Colonic mucosa (tissue), 4 donors: ENCODE measurements around the gene ANKRD33B. TPM values are rescaled to one million over a fixed set of nuclear protein-coding genes. Genes with fewer than 3 reads are reported as not detected.

Source experiments
- DNase-seq: peaks from one replicate; pipeline ENCODE4 v3.0.0-alpha.2; 2020
- H3K27ac ChIP-seq: fragments of 200-600 bp; one replicate; pipeline ENCODE4 v1.8.0; 2021
- H3K27me3 ChIP-seq: fragments of 200-600 bp; one replicate; pipeline ENCODE4 v1.8.0; 2021
- H3K36me3 ChIP-seq: fragments of 200-600 bp; one replicate; pipeline ENCODE4 v1.8.0; 2021
- H3K4me1 ChIP-seq: fragments of 200-600 bp; one replicate; pipeline ENCODE4 v1.8.0; 2021; ENCODE audit warnings: mild to moderate bottlenecking
- H3K4me3 ChIP-seq: fragments of 200-600 bp; one replicate; pipeline ENCODE4 v1.8.0; 2021
- H3K9ac ChIP-seq, 2 donors: one replicate each; pipeline ENCODE4 v1.7.0; 2013; ENCODE audit warnings: control low read depth in 2 of 2, low read depth in 2 of 2, low read length in 2 of 2
- H3K9me3 ChIP-seq: fragments of 200-600 bp; one replicate; pipeline ENCODE4 v1.8.0; 2021
- intact Hi-C: fragments of 100-400 bp; cut with DNase I; formaldehyde crosslinking; loops from one replicate; pipeline ENCODE4 v1.14.1; 2022
- total RNA-seq, 2 donors: library from RNA; stranded (reverse); fragmentation: NEBNext Ultra II Directional in 1 of 2; extraction: Animal tissue kit (Norgen Biotek cat#: 25700) in 1 of 2; gene quantifications; one replicate each; pipeline ENCODE4 v1.2.1, GENCODE V29; 2021
- TF ChIP-seq, protein P1 (sequence below): fragments of 200-600 bp; IDR thresholded peaks from one replicate; pipeline ENCODE4 v1.8.0; 2022; ENCODE audit warnings: antibody characterized with exemption, mild to moderate bottlenecking
- donor health status: healthy.
- donor health status: DM: no; HTN: no; CAD: no.
- donor health status: DM: no; HTN: no; CAD: no.

Gene ANKRD33B
- total RNA-seq, 2 donors from 2014 or later, result 0.47 to 0.66 TPM

DNA sequence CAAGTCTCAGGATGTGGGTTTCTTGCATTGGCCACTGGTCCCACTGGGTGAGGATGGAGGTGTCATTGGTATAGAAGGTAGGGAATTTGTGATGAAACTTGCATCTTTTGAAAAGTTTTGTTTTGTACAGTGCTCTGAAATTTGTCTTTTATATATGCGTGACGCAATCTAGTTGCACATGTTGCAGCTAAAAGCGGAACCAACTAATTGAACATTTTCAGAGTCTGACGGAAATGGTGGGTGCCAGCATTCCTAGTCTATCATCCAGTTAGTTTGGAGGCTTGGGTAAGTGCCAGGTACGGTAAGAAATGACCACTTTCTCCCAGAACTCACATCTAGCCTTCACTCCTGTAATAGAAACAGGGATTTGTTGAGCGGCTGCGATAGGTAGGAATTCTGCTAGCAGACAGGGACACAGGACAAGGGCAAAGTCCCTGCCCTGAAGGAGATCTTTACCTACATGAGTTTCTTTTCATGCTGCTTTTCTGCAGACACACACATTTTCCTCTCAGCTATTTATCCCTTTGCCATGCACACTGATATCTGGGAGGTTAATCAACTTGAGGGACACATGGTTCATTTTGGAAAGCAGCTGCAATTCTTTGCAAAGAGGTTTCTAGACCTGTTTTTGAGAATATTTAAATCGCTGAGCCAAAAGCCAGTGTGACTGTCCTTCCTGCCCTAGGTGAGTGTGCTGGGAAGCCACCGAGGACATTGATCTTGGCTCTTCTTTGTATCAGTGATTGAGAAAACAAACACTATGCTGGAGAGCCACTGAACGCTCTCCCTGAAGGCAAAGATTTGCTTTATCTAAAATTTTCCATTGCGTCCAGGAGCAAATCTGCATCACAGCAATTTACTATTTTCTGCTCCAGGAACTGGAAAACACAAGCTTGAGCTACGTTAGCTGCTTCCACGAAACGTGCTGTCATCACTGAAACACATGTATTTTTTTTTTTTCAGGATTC lies 107.5 kb downstream of the ANKRD33B start:
- Histone ChIP-seq H3K9ac (no peak overlapping the region), H3K27me3 (no peaks in the 10 kb centered on the region), H3K9me3 (no peaks in the 10 kb centered on the region), H3K36me3 (no peaks in the 10 kb centered on the region), H3K27ac (no peak overlapping the region), H3K4me3 (no peak overlapping the region), H3K4me1 (no peaks in the 10 kb centered on the region)
- DNase-seq, result no peak
- intact Hi-C loops, result no loop called here
- TF ChIP-seq, protein P1, sequence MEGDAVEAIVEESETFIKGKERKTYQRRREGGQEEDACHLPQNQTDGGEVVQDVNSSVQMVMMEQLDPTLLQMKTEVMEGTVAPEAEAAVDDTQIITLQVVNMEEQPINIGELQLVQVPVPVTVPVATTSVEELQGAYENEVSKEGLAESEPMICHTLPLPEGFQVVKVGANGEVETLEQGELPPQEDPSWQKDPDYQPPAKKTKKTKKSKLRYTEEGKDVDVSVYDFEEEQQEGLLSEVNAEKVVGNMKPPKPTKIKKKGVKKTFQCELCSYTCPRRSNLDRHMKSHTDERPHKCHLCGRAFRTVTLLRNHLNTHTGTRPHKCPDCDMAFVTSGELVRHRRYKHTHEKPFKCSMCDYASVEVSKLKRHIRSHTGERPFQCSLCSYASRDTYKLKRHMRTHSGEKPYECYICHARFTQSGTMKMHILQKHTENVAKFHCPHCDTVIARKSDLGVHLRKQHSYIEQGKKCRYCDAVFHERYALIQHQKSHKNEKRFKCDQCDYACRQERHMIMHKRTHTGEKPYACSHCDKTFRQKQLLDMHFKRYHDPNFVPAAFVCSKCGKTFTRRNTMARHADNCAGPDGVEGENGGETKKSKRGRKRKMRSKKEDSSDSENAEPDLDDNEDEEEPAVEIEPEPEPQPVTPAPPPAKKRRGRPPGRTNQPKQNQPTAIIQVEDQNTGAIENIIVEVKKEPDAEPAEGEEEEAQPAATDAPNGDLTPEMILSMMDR, result no peak

DNA sequence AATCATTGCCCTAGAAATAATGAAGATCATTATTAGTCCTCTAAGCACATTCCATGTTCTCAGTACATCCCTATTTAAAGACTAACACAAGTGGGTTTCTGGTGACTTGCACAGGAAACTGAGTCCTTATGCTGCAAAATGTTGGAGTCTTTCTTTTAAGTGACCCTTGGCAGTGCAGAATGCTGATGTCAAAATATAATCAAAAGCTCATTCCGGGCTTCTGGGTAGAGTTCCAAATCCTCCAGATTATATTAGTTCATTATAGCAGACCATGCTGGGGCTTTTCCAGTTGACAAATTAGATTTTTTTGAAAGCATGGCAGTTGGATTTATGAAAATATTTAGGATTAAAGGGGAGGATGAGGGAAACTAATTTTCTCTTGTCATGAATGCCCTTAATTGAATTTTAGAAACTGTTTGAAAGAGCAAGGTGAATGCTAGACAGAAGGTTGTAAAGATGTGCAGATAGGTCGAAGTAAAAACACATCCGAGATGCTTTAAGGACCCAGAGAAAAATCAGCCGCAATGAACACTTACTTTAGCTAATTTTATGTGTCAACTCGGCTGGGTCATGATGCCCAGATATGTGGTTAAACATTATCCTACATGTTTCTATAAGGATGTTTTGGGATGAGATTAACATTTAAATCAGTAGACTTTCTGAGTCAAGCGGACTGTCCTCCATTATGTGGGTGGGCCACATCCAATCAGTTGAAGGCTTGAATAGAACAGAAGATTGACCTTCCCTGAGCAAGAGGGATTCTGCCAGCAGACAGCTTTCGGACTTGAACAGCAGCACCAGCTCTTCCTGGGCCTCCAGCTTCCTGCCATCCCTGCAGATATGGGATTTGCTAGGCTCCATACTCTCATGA lies 108.5 kb downstream of the ANKRD33B start:
- no peak overlapping the region for H3K27ac ChIP-seq
- H3K4me1 ChIP-seq, result no peaks in the 10 kb centered on the region
- TF ChIP-seq, protein P1, result no peak
- intact Hi-C loops, result no loop called here
- no peak overlapping the region for H3K9ac ChIP-seq
- H3K36me3 ChIP-seq, result no peaks in the 10 kb centered on the region
- H3K27me3 ChIP-seq, result no peaks in the 10 kb centered on the region
- no peak overlapping the region for H3K4me3 ChIP-seq
- DNase-seq, result no peak
- no peaks in the 10 kb centered on the region for H3K9me3 ChIP-seq

DNA sequence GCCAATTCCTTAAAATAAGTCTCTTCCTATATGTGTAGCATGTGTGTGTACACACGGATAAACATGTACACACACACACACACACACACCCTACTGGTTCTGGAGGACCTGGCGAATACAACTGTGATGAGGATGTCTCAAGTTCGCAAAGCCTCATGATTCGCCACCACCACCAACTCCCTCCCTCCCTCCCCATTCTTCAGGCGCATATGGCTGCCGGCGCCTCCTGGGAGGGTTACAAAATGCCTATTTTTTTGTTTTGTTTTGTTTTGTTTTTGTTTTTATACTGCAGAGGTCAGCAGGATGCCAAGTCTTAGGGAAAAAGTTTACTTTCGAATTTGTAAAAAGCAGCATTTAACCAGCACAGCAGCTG lies 109.1 kb downstream of the ANKRD33B start:
- intact Hi-C loops, result no loop called here
- H3K27ac ChIP-seq, result no peak overlapping the region
- H3K9me3 ChIP-seq, result no peaks in the 10 kb centered on the region
- H3K27me3 ChIP-seq, result no peaks in the 10 kb centered on the region
- no peaks in the 10 kb centered on the region for H3K36me3 ChIP-seq
- TF ChIP-seq, protein P1, result no peak
- DNase-seq, result no peak
- no peak overlapping the region for H3K4me3 ChIP-seq
- H3K4me1 ChIP-seq, result no peaks in the 10 kb centered on the region
- H3K9ac ChIP-seq, result no peak overlapping the region

DNA sequence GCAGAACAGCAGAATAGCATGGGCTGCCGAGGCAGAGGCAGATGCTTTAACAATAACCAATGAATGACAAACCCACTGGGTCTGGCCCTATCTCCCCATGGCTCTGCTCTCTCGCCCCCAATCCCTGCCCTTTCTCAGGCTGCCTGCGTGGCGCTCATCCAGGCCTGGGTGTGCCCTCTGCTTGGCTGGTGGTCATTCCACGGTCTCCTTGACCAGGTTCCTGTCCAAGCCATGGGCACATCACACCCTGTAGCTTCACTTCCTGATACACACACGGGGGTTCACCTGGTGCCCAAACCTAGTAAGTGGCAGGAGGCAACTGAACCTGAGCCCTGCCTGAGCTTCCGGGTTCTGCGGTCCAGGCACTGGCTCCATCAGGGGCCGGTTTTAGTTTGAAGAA lies 109.5 kb downstream of the ANKRD33B start:
- intact Hi-C loops, result no loop called here
- Histone ChIP-seq H3K9me3 (no peaks in the 10 kb centered on the region), H3K4me3 (no peak overlapping the region), H3K9ac (no peak overlapping the region), H3K36me3 (no peaks in the 10 kb centered on the region), H3K4me1 (no peaks in the 10 kb centered on the region), H3K27ac (no peak overlapping the region), H3K27me3 (no peaks in the 10 kb centered on the region)
- TF ChIP-seq, protein P1, result no peak
- DNase-seq, result no peak

DNA sequence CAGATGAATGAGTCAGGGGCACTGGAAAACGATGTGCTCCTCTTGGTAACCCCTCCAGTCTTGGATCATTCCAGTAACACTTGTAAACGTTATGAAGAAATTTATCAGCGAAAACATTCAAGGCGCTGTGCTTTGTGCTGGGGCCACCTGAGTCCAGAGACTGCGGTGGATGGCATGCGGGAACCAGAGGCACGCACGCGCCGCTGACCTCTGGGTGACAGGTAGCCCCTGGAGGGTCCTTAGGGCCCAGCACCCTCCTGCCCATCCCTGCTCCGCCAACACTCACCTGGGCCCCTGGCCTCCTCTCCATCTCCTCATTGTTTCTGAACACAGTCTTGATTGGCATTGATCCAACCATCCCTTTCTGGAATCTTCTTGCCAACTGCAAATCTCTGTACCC lies 110.2 kb downstream of the ANKRD33B start:
- no peak overlapping the region for H3K9ac ChIP-seq
- no peaks in the 10 kb centered on the region for H3K9me3 ChIP-seq
- no peaks in the 10 kb centered on the region for H3K4me1 ChIP-seq
- no peak for DNase-seq
- H3K36me3 ChIP-seq, result no peaks in the 10 kb centered on the region
- H3K27me3 ChIP-seq, result no peaks in the 10 kb centered on the region
- no peak overlapping the region for H3K4me3 ChIP-seq
- intact Hi-C loops, result no loop called here
- no peak overlapping the region for H3K27ac ChIP-seq
- TF ChIP-seq, protein P1, result no peak
